ENCODE data around the gene RLN2.

The RLN2 gene

GRCh38 chr9:5263351-5264218 lies 40.9 kb downstream of the RLN2 start:
- H3K9ac ChIP-seq (ENCODE audit: low read depth, low read length) = no peak overlapping the region
- no peaks in the 10 kb centered on the region for H3K9me3 ChIP-seq (ENCODE audit: insufficient read depth, low read depth, low read length)
- H3K4me1 ChIP-seq (ENCODE audit: insufficient read depth, low read length) = peaks cover 2% of the 10 kb centered on the region
- H3K27me3 ChIP-seq (ENCODE audit: insufficient read depth, low read length) = no peaks in the 10 kb centered on the region
- no peak overlapping the region for H3K27ac ChIP-seq (ENCODE audit: low read length)
- H3K36me3 ChIP-seq (ENCODE audit: insufficient read depth, low read depth, low read length) = no peaks in the 10 kb centered on the region
- H3K4me3 ChIP-seq (ENCODE audit: low read length) = no peak overlapping the region
